Embryonic facial prominence (tissue), 1 donor: Measurements from ENCODE around the gene LMNB1.

Source experiments
- DNase-seq: peaks from one replicate; pipeline ENCODE4 v3.0.0-alpha.2; 2016; ENCODE audit errors: extremely low spot score

The LMNB1 gene

DNA sequence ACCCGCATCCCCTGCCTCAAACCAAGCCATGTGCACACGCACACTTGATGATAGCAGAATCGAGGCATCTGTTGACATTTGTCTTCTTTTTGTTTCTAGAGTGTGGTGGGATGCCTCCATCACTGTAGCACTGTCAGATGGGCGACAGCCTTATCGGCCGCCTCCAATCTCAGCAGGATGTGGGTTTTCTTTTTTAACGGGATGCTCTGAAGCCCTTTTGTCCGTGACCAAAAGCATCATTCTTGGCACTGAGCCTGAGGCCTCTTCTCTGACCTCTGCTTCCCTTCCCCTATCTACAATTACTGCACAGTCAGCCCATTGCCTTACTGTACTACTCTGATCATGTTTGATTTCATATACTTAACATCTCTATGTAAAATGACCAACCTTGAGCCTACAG lies 78.3 kb downstream of the LMNB1 start:
- DNase-seq, result no peak

DNA sequence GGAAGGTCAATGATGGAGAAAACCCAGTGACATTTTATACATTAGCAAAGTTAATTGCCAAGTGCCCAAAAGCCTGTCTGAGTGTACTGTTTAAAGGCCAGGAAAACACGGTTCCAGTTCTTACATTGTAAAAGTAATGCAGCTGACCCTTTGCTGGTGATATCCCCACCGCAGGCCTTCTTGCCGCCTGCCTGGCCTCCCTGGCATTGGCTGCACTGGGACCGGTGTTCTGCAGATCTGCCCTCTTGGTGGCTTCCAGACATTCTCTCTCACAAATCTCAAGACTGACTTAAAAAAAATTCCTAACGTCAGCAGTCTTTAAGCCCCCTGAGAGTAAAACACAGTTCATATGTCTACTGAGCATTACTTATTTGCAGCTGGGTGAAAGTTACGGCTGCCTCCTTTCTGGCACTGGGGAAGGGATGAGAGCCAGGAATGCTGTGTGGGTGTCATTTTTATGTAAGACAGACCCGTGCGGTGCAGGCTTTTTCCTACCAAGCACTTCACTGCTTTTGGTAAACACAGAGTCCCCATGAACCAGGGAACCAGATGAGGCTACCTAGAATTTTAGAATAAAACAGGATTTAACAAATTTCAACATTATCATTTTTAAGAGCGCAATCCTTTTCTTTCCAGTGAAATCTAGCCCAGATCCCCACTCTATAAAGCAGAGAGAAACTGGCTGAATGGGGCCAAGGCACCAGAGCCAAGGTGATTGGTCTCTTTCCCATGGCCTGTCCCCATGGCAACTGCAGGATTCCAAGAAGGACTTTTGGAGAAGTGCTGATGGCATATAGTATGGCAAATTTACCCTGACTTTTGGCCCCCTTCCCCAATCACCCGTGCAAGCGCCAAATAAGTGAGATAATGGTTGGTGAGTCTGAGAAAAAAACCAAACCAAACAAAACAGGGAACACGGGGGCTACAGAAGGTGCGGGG lies 80.8 kb downstream of the LMNB1 start:
- DNase-seq, result no peak

DNA sequence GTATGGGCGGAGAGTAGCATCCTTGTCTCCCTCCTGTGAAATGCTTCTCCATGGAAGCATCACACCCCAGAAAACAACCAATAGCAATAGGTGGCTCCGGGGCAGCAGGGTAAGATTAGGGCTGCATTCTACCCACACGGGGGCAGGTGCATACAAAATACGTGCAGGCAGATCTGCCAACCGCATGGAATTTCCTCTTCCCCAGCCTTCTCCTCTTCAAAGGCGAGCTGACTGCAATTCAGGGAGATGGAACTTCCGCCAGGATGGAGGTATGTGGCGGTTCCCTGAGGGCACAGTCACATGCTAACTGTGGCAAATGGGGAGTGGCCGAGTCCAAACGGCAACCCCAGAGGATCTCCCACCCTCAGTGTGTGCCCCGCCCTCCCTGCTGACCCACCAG lies 81.5 kb downstream of the LMNB1 start:
- no peak for DNase-seq

DNA sequence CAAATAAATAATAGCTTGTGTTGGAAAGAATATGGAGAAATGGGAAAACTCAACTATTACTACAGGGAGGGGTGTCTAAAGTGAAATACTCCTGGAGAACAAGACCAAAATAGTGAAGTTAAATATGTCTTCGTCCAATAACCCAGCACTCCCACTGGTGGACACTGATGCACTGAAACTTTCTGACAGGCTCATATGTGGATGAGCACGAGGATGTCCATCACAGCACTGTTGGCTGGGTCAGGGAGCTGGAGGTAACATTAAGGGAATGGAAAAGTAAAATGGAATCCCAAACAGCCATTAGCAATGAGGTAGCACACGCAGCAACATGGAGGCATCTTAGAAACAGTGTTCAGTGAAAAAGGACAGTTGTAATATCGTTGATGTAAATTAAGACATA lies 86.5 kb downstream of the LMNB1 start:
- no peak for DNase-seq

DNA sequence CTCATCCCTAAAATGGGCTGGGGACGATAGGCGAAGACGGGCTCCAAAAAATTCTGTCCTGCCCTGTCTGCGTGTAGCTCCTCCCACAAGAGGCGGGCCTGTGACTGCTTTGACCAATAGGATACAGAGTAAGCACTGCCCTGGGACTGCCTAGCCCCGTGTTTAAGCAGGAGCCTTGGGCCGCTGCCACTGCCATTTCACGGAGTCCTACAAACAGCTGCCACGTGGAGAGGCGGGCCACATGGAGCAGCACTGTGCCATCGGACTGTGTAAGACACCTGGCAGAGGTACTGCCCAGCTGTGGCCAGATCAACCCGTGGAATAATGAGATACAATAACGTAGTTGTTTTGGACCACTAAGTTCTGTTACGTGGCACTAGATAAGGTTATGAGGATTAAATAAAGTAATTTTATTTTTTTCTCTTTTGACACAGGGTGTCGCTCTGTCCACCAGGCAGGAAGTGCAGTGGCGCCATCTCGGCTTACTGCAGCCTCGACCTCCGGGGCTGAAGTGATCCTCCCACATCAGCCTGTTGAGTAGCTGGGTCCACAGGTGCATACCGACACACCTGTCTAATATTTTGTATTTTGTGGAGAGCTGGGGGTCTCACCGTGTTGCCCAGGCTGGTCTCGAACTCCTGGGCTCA lies 87.2 kb downstream of the LMNB1 start:
- no peak for DNase-seq

DNA sequence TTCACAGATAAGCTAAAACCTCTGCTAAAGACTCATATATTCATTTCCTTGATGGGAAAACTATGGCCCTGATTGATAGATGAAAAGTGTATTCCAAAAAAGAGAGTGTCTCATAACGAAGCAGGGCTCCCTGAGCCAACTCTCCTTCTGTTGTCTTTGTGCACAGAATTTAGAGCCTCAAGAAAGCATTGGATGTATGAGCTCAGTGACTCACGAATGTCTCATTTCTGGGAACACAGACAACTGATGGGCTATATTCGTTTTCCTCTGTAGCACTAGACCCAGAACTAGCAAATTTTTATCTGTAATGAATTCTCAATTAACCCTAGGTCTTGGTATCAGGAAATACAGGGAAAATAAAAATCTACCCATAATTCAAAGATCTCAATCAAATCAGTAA lies 88.4 kb downstream of the LMNB1 start:
- DNase-seq, result no peak

DNA sequence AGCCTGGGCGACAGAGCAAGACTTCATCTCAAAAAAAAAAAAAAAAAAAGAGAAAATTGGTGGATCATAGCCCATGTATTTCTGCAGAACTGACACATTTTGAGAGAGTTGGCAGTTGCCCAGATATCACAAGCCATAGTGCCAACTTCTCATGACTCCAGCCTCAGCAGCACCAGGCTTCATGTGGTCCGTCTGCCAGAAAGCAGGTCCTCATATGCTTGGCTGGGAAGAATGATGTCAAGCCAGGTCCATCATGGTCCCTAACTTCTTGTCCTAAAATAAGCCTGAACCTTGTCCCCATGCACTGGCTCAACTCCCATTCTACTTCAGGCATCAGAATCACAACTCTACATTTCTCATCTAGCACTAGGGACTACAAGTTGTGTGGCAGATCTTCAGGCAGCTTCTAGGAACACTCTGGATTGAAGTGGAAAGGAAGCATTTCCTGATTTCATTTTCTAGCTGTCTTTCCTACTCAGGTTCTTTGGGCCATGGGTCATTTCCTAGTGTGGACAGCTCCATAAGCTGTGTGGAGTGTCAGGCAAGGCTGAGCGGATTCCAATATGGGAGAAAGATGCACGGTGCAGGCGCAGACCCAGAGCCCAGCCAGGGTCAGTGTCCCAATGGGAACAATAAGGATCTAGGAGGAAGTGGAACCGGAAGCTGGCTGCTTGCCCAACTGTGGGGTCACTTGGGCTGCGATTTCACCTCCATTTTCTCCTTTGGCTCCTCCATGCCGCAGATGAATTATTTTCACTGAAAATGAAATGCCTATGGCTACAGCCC lies 90.1 kb downstream of the LMNB1 start:
- no peak for DNase-seq

DNA sequence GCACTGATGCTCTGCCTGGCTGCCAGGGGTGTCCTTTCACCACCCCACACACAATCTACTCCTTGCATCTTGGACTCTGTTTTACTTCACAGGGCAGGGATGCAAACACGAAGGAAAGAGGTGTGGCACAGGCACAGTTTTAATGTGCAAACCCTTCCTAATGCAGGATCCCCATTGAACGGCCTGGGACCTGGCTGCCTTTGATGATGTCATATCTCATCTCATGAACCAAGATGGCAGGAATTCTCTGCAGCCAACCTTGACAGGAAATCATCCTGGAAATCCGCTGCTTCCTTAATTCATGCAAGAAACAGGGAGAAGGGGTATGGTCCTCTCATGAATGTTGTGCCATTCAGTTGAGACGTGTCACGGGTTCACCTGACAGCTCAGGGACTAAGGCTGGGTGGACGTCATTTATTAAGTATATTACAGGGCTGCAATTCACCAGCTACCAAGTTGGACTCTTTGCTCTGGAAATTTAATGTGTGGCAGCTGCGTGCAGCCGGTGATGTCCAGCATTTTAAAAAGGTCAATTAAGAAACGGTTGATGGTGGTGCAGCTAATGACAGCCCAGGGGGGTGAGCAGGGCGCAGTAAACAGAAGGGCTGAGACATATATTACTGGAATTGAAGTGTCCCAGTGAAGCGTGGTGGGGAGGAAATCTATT lies 91.5 kb downstream of the LMNB1 start:
- DNase-seq, result no peak

DNA sequence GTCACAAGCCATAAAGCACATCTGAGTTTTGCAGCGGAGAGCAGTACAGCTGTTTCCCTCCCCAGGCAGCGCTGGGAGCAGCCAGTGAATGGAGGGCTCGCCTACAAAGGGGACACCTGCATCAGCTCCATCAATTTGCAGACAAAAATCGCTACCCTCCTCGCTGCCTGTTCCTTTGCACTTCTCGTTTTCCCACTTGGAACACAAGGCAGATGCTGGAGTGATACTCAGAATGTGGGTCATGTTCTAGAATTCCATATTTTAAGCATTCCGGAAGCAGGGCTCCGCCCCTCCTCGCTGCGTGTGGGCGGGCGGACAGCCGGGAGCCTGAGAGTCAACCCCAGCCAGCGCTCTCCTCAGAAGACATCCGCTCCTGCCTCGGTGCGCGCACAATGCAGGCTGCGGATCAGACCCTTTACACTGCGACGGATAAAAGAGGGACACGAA lies 92.1 kb downstream of the LMNB1 start:
- no peak for DNase-seq

DNA sequence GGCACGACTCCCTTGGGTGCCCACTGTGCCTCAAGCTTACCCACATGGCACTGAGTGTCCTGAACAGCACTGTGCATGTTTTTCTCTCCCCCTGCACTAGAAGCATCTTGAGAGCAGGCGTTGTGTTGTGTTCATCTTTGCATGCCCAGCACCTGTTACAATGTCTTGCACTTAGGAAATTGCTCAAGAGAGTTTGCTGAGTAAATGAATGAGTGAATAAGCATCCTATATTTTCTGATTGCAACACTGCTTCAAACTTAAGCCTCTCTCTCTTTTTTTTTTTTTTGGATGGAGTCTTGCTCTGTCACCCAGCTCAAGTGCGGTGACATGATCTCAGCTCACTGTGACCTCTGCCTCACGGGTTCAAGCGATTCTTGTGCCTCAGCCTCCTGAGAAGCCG lies 94.5 kb downstream of the LMNB1 start:
- DNase-seq, result no peak

DNA sequence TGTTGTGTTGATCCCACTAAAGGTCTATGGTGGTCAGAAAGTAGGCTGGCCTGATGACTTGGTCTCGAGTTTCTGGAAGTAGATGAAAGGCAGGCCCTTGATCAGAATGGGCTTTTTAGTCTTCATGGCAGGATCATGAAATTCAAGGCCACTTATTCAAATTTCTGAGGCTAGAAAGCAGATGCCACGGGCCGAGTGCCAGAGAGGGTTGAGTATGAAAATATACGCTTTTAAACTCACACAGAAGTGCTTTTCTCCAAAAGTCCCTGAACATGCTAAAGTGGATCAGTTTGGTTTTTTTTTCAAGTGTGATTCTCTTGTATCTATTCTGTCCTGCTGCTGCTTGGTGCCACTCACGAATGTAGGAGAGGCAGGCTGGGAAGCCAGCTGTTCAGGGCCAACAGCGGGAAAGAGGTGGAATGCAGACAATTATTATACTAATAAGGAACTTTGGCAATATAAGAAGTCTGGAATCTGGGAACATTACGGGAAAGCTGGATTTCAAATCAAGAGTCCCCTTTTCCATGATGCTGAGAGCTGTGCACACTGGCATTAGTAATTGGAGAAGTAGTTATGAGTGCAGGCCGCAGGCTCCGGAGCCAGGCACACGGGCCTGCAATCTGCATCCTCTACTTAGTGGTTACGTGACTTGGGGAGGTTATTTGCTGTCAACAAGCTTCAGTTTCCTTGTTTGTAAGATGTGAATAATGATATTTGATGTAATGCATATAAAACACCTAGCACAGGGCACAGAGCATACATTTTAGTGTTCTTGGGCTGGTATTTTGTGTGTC lies 95.8 kb downstream of the LMNB1 start:
- peak; percentile 62 for DNase-seq

DNA sequence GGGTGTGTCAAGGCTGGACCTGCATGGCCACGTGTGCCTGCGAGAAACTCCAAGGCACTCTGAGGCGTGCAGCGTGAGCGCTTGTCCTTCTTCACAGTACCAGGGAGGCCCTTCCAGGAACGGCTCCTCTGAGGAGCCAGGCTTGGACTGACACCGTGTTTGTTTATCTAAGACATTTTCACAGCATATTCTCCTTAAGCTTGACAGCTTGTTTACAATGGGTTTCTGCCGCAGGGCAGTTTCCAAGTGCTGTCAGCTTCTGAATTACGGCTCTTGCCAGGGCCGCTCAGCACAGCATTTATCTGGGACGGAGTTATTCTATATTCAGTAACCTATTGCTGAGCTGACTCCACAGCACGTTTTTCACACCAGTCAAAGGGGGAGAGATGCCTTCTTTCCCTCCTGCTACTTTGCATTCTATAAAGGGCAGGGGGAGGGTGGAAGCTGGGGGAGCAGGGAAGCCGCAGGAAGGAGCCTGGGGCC lies 98.4 kb downstream of the LMNB1 start:
- DNase-seq, result no peak

DNA sequence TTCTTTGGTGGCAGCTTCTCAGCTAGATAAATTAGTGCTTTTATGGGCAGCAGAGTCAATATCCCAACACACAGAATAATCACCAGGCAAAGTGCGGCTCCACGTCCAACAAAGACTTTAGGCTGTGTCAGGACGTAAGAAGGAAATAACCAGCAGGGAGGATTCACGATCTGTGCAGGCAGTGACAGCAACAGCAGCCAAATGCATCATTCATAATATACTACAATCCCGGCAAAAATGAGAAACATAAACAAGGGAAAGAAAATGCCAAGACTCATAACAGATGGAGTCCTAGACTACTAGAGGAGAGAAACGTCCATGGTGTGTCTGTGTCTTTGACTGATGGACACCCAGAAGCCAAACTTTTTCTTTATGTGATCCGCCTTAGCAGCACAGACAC lies 100.7 kb downstream of the LMNB1 start:
- DNase-seq, result no peak

DNA sequence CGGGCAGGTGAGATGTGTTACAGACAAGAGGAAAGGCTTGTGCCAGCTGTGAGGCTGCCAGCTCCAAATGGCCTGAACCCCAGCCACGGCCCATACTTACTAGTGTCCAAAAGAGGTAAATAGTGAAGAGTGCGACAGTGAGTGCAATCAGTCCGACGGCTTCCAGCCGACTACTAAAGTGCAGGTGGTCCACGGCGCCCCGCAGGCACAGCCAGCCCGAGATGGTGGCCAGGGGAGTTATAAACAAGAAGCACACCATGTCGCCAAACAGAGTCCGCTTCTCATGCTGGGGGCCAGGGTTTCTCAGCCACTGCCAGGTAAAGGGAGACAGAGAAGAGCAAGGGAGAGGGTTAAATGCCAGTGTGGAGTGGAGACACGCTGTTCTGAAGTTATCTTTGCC lies 101.1 kb downstream of the LMNB1 start:
- DNase-seq, result no peak

DNA sequence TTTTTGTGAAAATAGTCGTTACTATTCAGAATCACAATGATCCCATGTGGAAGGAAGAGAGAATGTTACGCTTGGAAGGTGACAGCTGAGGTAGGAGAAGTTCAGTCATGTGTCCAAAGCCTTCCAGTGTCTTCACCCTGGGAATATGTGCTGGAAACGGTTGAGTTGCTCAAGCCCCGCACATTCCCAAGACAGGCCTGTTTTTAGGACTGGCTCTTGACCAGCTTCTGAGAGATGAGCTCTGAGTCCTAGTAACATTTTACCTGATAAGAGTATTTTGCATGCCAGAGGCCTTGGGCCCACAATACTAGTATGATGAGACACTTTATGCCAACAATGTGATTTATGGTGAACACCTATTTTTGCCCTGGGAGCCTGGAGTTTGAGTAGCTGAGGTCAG lies 101.7 kb downstream of the LMNB1 start:
- no peak for DNase-seq

DNA sequence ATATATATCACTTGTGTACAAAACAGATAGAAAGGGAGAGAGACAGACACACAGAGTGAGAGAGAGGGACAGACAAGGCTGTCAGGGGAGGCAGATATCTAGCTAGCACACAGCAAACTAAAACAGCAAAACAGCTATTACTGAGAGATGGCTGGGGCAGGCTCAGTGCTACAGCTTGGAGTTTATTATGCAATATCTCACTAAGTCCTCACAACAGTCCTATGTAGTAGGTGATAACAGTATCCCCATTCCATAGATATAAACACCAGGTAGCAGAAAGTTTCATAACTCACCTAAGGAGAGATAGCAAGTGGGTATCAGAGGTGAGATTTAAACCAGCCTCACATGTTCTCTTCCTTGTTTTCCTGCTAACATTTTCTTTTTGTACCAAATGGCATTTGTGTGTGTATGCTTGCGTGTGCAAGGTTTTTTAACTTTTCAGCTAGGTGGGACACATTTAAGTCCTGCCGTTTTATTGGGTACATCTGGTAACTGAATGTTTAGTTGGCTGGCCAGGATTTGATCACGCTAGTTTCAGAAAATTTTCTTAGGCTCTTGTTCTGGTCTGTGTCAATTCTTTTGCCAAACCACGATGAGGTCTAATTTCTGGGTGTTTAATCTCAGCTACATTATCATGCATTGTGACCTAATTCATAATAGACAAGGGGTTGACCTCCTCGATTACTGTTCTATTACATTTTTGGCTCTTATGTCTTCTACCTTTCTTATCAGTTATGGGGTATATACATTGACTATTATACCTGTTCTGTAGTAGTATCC lies 105.1 kb downstream of the LMNB1 start:
- no peak for DNase-seq

DNA sequence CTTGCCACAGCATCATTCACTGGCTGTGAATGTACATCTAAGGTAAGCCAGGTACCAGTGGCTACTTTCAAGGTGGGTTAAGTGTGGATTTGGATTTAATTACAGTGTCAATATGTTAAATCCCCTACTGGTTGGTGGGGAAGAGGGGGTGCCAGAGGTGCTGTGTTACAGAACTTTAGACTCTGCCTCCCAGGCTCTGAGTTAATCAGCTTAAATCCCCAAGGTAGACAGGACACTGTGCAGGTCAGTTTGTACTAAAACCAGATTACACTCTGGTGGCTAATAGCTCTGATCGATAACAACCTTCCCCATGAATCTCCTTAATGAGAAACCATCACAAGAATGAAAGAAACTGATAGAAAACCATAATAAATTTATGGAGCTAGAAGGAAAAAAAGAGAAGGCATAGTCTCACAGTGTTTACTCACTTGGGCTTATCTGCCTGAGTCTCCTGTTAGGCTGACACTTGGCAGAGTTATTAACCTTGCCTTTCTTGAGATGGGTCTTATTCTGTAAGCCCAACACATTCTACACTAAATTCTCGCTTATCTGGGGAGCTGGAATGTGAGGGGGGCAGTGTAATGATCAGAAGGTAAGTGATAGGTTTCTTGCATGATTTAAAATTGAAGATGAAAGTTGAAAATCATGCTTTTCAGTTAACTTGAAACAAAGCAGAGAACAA lies 106.8 kb downstream of the LMNB1 start:
- DNase-seq, result no peak

DNA sequence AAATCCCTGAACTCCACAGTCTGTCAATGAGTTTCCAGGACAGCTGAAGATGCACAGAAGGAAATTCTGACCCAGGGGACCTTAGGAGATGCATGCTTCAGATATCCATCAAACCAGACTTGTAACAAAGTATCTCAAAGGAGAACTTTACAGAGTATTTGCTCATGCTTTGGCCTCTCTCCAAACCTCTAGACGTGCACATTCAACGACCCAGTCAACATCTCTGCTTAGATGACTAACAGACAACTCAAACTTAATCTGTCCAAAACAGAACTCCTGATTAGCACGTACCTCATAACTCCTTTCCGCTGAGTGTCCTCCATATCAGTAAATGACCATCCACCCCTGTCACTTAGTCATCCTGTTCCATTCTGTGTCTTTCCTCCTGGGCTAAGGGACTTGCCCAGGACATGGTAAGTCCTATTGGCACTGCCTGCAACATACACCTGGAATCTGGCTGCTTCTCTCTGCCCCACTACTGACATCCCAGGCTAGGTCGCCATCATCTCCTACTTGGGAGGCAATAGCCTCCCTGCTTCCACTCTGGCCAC lies 107.4 kb downstream of the LMNB1 start:
- no peak for DNase-seq
